A549 (cell line): ENCODE measurements around the gene CCDC47. TPM values are rescaled to one million over a fixed set of nuclear protein-coding genes. Genes with fewer than 3 reads are reported as not detected.

Experiments used
- ATAC-seq, 2 experiments: fragments of 200-7000 bp in 1 of 2; fragments of >200 bp in 1 of 2; cut with Nextera tagmentation in 1 of 2; cut with Tn5 transposase in 1 of 2; 3 replicates each; pipeline versions ENCODE4 v1.8.0 to v1.9.1; 2018 to 2020; ENCODE audit warnings: mild to moderate bottlenecking in 1 of 2, moderate library complexity in 1 of 2
- CTCF ChIA-PET: fragments of 300-600 bp; sonication (Branson Sonifier 250); formaldehyde crosslinking; extraction: SDS; loops from one replicate; lab custom pipeline; 2021; ENCODE audit warnings: antibody characterized with exemption, inconsistent platforms; lab: Yijun Ruan, JAX
- POLR2A ChIA-PET: fragments of 350-600 bp; formaldehyde crosslinking; extraction: SDS; loops from one replicate; lab custom pipeline; 2021; ENCODE audit warnings: antibody characterized with exemption, inconsistent platforms; lab: Yijun Ruan, JAX
- DNase-seq, 2 experiments: peaks; one replicate each; pipeline versions ENCODE4 v3.0.0 to v3.0.0-alpha.2; 2011 to 2016; ENCODE audit warnings: low read depth in 1 of 2, low spot score in 1 of 2
- FAIRE-seq: peaks from 2 replicates; lab custom pipeline; 2011; peaks lifted over from hg19 to GRCh38; lab: Jason Lieb, UNC
- H3K27ac ChIP-seq, 2 experiments: fragments of >200 bp; sonication (Bioruptor Twin); formaldehyde crosslinking; 3 replicates each; pipeline ENCODE4 v1.5.1; 2016 to 2017
- H3K4me1 ChIP-seq: fragments of >200 bp; sonication (Bioruptor Twin); formaldehyde crosslinking; 3 replicates; pipeline ENCODE4 v1.6.1; 2016
- H3K4me2 ChIP-seq: fragments of >200 bp; sonication (Bioruptor Twin); formaldehyde crosslinking; 3 replicates; pipeline ENCODE4 v1.6.1; 2016
- H3K4me3 ChIP-seq: fragments of >200 bp; sonication (Bioruptor Twin); formaldehyde crosslinking; 3 replicates; pipeline ENCODE4 v1.5.1; 2016
- H3K9me3 ChIP-seq: fragments of >200 bp; sonication (Bioruptor Twin); formaldehyde crosslinking; 3 replicates; pipeline ENCODE4 v1.6.1; 2016
- BHLHE40 ChIP-seq: IDR thresholded peaks from 2 replicates; pipeline ENCODE4 v1.6.1; 2012; ENCODE audit warnings: low read depth, low read length, inconsistent platforms
- CBX2 ChIP-seq: fragments of 200-600 bp; sonication (generic); IDR thresholded peaks from 2 replicates; pipeline ENCODE4 v1.6.1; 2016; ENCODE audit warnings: low read depth, mild to moderate bottlenecking, borderline replicate concordance
- EHF ChIP-seq: fragments of 250-450 bp; sonication (Bioruptor Pico); IDR thresholded peaks from 2 replicates; pipeline ENCODE4 v1.5.0; 2020; ENCODE audit warnings: mild to moderate bottlenecking
- EHMT2 ChIP-seq: fragments of 200-600 bp; sonication (generic); IDR thresholded peaks from 2 replicates; pipeline ENCODE4 v1.6.1; 2016; ENCODE audit warnings: antibody characterized with exemption, low read depth, mild to moderate bottlenecking, moderate library complexity
- FOXS1 ChIP-seq: fragments of 250-450 bp; sonication (Bioruptor Pico); IDR thresholded peaks from 2 replicates; pipeline ENCODE4 v1.5.0; 2020; ENCODE audit warnings: mild to moderate bottlenecking, moderate library complexity
- GATA3 ChIP-seq: IDR thresholded peaks from 2 replicates; pipeline ENCODE4 v1.6.1; 2012; ENCODE audit warnings: borderline replicate concordance
- HOXA7 ChIP-seq: fragments of 250-450 bp; sonication (Bioruptor Pico); IDR thresholded peaks from 2 replicates; pipeline ENCODE4 v1.5.0; 2020; ENCODE audit warnings: mild to moderate bottlenecking, moderate library complexity
- HOXB13 ChIP-seq: fragments of 250-450 bp; sonication (Bioruptor Pico); IDR thresholded peaks from 2 replicates; pipeline ENCODE4 v1.5.0; 2020; ENCODE audit warnings: low read depth, mild to moderate bottlenecking, moderate library complexity
- HOXB5 ChIP-seq: fragments of 250-450 bp; sonication (Bioruptor Pico); IDR thresholded peaks from 2 replicates; pipeline ENCODE4 v1.5.0; 2020; ENCODE audit warnings: mild to moderate bottlenecking, moderate library complexity
- JUN ChIP-seq, 2 experiments: fragments of >200 bp; sonication (Bioruptor Twin); formaldehyde crosslinking; IDR thresholded peaks; 2 replicates in 1 of 2; 3 replicates in 1 of 2; pipeline ENCODE4 v1.6.1; 2016 to 2017
- NPAS2 ChIP-seq: fragments of 250-450 bp; sonication (Bioruptor Pico); IDR thresholded peaks from 2 replicates; pipeline ENCODE4 v1.8.0; 2022; ENCODE audit warnings: mild to moderate bottlenecking, moderate library complexity, borderline replicate concordance
- RCOR1 ChIP-seq: fragments of 150-350 bp; IDR thresholded peaks from 2 replicates; pipeline ENCODE4 v1.6.1; 2014; ENCODE audit warnings: antibody characterized with exemption, low read length, low read depth
- RNF2 ChIP-seq: fragments of 200-600 bp; sonication (generic); IDR thresholded peaks from 2 replicates; pipeline ENCODE4 v1.6.1; 2016; ENCODE audit warnings: low read depth, mild to moderate bottlenecking, antibody characterized with exemption, moderate library complexity, borderline replicate concordance
- SMC3 ChIP-seq: fragments of >200 bp; sonication (Bioruptor Twin); formaldehyde crosslinking; IDR thresholded peaks from 3 replicates; pipeline ENCODE4 v1.6.1; 2018; ENCODE audit warnings: inconsistent platforms
- TFCP2L1 ChIP-seq: fragments of 250-450 bp; sonication (Bioruptor Pico); IDR thresholded peaks from 2 replicates; pipeline ENCODE4 v1.5.0; 2021; ENCODE audit warnings: mild to moderate bottlenecking
- ZC3H11A ChIP-seq: fragments of 450-650 bp; IDR thresholded peaks from 2 replicates; pipeline ENCODE4 v1.6.1; 2014; ENCODE audit warnings: antibody characterized with exemption, mild to moderate bottlenecking
- ZFP36 ChIP-seq: fragments of 450-650 bp; IDR thresholded peaks from 2 replicates; pipeline ENCODE4 v1.6.1; 2014; ENCODE audit warnings: borderline replicate concordance; ENCODE audit not compliant: partially characterized antibody
- ZNF302 ChIP-seq: fragments of 250-450 bp; sonication (Bioruptor Pico); IDR thresholded peaks from 2 replicates; pipeline ENCODE4 v1.9.0; 2021; ENCODE audit warnings: inconsistent platforms, mild to moderate bottlenecking, moderate library complexity
- WGBS: methylation state at CpG from one replicate; pipeline ENCODE4 v1.1.6; 2017; ENCODE audit errors: missing lambda C conversion rate; 5-methylcytosine and 5-hydroxymethylcytosine counted together
- polyA plus RNA-seq, 4 experiments: library from polyadenylated mRNA; depleted of rRNA in 3 of 4; stranded (reverse); fragments of >200 nt; fragmentation: RNase III in 1 of 4; extraction: RNeasy Plus Mini Kit Qiagen cat#74134 plus additional on column Dnase treatment in 1 of 4; gene quantifications; 2 replicates in 3 of 4; 3 replicates in 1 of 4; pipeline ENCODE4 v1.2.3, GENCODE V29; 2011 to 2017
- TF ChIP-seq, protein P1 (sequence below): fragments of 250-450 bp; sonication (Bioruptor Pico); IDR thresholded peaks from 2 replicates; pipeline ENCODE4 v1.5.0; 2021; ENCODE audit warnings: mild to moderate bottlenecking, moderate library complexity, borderline replicate concordance
- TF ChIP-seq, protein P2 (sequence below): fragments of 200-600 bp; sonication (generic); IDR thresholded peaks from 2 replicates; pipeline ENCODE4 v1.6.1; 2016; ENCODE audit warnings: antibody characterized with exemption, mild to moderate bottlenecking, moderate library complexity
- TF ChIP-seq, protein P3 (sequence below): IDR thresholded peaks from 2 replicates; pipeline ENCODE4 v1.6.1; 2012; ENCODE audit warnings: low read depth, borderline replicate concordance

The CCDC47 gene
- polyA plus RNA-seq, 2 of the 4 experiments (the other 2 are of a cell fraction): 141 to 163 TPM

DNA sequence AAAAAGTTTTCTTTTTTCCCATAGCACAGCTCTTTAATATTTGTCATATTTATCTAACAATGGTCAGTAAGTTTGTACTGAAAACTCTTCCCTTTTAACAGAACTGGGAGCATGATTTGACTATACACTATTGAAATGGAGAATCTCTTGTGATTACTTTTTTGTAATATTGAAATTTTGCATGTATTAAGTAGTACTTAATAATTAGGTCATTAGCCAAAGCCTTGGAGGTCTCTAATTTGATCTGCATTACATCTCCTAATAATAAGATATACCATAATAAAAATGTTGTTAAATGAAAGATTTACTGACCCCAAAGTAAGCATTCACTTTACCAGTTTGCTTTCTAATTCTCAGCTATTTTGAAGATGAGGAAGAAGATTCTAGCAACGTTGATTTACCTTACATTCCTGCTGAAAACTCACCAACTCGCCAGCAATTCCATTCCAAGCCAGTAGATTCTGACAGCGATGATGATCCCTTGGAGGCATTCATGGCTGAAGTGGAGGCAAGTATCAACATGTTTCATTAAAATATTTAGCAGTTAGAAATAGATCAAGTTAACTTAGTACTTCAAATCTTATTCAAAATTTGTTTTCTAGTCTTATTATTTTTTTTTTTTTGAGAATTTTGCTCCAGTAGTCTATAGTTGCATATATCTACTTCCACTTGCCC is 18.8 kb upstream of the CCDC47 start:
- CTCF ChIA-PET: interaction anchor here (1.2 to 1.3 kb wide), 2 partner anchors 11 to 181 kb away, joined by 3 read pairs; no protein-coding TSS in a partner anchor
- FAIRE-seq (no peak), DNase-seq (no peak), ATAC-seq (no peak)
- no peaks in the 10 kb centered on the region for H3K4me1 ChIP-seq
- no peak overlapping the region for H3K4me3 ChIP-seq
- H3K9me3 ChIP-seq: no peaks in the 10 kb centered on the region
- H3K27ac ChIP-seq: no peak overlapping the region
- TF ChIP-seq, protein P1, sequence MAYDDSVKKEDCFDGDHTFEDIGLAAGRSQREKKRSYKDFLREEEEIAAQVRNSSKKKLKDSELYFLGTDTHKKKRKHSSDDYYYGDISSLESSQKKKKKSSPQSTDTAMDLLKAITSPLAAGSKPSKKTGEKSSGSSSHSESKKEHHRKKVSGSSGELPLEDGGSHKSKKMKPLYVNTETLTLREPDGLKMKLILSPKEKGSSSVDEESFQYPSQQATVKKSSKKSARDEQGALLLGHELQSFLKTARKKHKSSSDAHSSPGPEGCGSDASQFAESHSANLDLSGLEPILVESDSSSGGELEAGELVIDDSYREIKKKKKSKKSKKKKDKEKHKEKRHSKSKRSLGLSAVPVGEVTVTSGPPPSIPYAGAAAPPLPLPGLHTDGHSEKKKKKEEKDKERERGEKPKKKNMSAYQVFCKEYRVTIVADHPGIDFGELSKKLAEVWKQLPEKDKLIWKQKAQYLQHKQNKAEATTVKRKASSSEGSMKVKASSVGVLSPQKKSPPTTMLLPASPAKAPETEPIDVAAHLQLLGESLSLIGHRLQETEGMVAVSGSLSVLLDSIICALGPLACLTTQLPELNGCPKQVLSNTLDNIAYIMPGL (CRISPR knock-in tag): no peak
- TF ChIP-seq HOXB5 (CRISPR knock-in tag) (no peak), GATA3 (no peak), ZC3H11A (no peak), ZNF302 (CRISPR knock-in tag) (no peak), RNF2 (no peak), TFCP2L1 (no peak), RCOR1 (no peak), EHF (no peak), ZFP36 (no peak), JUN (IDR thresholded peaks at IDR 0.05) (no peak)
- TF ChIP-seq, protein P2, sequence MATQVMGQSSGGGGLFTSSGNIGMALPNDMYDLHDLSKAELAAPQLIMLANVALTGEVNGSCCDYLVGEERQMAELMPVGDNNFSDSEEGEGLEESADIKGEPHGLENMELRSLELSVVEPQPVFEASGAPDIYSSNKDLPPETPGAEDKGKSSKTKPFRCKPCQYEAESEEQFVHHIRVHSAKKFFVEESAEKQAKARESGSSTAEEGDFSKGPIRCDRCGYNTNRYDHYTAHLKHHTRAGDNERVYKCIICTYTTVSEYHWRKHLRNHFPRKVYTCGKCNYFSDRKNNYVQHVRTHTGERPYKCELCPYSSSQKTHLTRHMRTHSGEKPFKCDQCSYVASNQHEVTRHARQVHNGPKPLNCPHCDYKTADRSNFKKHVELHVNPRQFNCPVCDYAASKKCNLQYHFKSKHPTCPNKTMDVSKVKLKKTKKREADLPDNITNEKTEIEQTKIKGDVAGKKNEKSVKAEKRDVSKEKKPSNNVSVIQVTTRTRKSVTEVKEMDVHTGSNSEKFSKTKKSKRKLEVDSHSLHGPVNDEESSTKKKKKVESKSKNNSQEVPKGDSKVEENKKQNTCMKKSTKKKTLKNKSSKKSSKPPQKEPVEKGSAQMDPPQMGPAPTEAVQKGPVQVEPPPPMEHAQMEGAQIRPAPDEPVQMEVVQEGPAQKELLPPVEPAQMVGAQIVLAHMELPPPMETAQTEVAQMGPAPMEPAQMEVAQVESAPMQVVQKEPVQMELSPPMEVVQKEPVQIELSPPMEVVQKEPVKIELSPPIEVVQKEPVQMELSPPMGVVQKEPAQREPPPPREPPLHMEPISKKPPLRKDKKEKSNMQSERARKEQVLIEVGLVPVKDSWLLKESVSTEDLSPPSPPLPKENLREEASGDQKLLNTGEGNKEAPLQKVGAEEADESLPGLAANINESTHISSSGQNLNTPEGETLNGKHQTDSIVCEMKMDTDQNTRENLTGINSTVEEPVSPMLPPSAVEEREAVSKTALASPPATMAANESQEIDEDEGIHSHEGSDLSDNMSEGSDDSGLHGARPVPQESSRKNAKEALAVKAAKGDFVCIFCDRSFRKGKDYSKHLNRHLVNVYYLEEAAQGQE: no peak
- POLR2A ChIA-PET: interaction anchor here (1.0 kb wide), 1 partner anchor 19 kb away, joined by 3 read pairs; the partner anchor contains the start of genes CCDC47 and DDX42
- H3K4me2 ChIP-seq: no peak overlapping the region
- 88% methylated on average over 3 of the region's 3 CpGs for WGBS

DNA sequence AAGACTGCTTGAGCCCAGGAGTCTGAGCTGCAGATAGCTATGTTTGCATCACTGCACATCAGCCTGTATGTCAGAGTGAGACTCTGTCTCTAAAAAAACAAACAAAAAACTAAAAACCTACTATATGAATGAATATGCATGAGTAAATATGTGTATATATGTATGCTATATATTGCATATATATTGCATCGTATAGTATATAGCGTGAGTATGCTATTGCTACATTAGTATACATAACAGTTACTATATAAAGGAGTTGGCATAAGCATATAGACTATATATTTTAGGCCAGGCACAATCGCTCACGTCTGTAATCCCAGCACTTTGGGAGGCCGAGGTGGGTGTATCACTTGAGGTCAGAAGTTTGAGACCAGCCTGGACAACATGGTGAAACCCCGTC is 16.7 kb upstream of the CCDC47 start:
- H3K27ac ChIP-seq: no peak overlapping the region
- DNase-seq: no peak

More for the DNA sequence above, 16.7 kb upstream of the CCDC47 start:
- ChIA-PET POLR2A (no interaction called here), CTCF (interaction anchor here (0.9 to 1.5 kb wide), 3 partner anchors 9 to 36 kb away, joined by 3 to 5 read pairs (median 4); no protein-coding TSS in a partner anchor)
- Histone ChIP-seq H3K4me1 (0 out of 3 replicates have a peak, but pooled peaks cover 4% of the 10 kb centered on the region), H3K9me3 (no peaks in the 10 kb centered on the region), H3K4me3 (no peak overlapping the region), H3K4me2 (no peak overlapping the region)
- no peak for TF ChIP-seq JUN (IDR thresholded peaks at IDR 0.05)
- TF ChIP-seq EHMT2: no peak
- TF ChIP-seq FOXS1: no peak
- TF ChIP-seq, protein P3, sequence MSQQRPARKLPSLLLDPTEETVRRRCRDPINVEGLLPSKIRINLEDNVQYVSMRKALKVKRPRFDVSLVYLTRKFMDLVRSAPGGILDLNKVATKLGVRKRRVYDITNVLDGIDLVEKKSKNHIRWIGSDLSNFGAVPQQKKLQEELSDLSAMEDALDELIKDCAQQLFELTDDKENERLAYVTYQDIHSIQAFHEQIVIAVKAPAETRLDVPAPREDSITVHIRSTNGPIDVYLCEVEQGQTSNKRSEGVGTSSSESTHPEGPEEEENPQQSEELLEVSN: no peak
- no peak for TF ChIP-seq BHLHE40
- TF ChIP-seq RCOR1: no peak
- TF ChIP-seq SMC3: no peak
- TF ChIP-seq HOXB13 (CRISPR knock-in tag): no peak
- TF ChIP-seq HOXA7 (CRISPR knock-in tag): no peak
- TF ChIP-seq, protein P1 (CRISPR knock-in tag): no peak
- TF ChIP-seq NPAS2 (CRISPR knock-in tag): no peak
- TF ChIP-seq HOXB5 (CRISPR knock-in tag): no peak
- TF ChIP-seq CBX2: no peak
- ATAC-seq (no peak), FAIRE-seq (no peak)
- 91% methylated on average over 6 of the region's 6 CpGs for WGBS
